Gastroesophageal sphincter (tissue), 3 donors: ENCODE data around the gene WNK2.

Experiments used
- CTCF ChIP-seq, 4 experiments: fragments of 200-600 bp in 2 of 4; fragments of 450-650 bp in 2 of 4; sonication (generic) in 1 of 4; IDR thresholded peaks; one replicate each; pipeline ENCODE4 v1.5.1; 2017 to 2019; ENCODE audit warnings: antibody characterized with exemption in 4 of 4, mild to moderate bottlenecking in 2 of 4, moderate library complexity in 2 of 4
- POLR2A ChIP-seq, 2 donors: fragments of 450-650 bp; IDR thresholded peaks; one replicate each; pipeline ENCODE4 v1.6.1; 2017; ENCODE audit warnings: antibody characterized with exemption in 2 of 2, mild to moderate bottlenecking in 2 of 2, moderate library complexity in 1 of 2
- POLR2AphosphoS5 ChIP-seq: sonication (generic); formaldehyde crosslinking; IDR thresholded peaks from one replicate; pipeline ENCODE4 v1.6.1; 2017; ENCODE audit warnings: antibody characterized with exemption

DNA sequence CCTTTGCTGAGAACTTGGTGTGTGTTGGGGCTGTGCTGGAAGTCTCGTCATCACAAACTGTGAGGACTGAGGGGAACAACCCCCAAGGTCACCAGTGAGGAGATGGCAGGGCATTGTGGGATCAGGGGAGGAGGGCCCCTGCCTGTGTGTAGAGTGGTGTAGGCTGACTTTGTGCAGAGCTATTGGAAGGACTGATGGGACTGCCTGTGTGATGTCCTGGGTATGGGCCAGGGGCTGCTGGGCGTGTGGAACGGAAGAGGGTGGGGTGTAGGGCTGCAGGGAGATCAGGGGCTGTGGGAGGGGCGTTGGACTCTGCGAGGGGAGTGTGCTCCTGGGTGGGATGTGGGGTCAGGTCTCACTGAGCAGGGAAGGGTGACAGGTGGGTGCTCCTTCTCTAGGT is 3.6 kb downstream of the WNK2 start:
- TF ChIP-seq CTCF (IDR thresholded peaks at IDR 0.05) = no peak
- TF ChIP-seq POLR2A (IDR thresholded peaks at IDR 0.05) = no peak
- TF ChIP-seq POLR2AphosphoS5 = no peak
